HPDE6-E6E7 (cell line): Measurements from ENCODE around the gene CTSL.
"Not testable (repeated sequence)": the region's sequence is repeated elsewhere in the genome, so short reads cannot be mapped to it uniquely, and the experiment has no call there.

ENCODE experiments used
- DNase-seq: peaks from one replicate; pipeline ENCODE4 v3.0.0; 2011; ENCODE audit warnings: missing footprints; ENCODE audit errors: extremely low spot score

CTSL gene

DNA sequence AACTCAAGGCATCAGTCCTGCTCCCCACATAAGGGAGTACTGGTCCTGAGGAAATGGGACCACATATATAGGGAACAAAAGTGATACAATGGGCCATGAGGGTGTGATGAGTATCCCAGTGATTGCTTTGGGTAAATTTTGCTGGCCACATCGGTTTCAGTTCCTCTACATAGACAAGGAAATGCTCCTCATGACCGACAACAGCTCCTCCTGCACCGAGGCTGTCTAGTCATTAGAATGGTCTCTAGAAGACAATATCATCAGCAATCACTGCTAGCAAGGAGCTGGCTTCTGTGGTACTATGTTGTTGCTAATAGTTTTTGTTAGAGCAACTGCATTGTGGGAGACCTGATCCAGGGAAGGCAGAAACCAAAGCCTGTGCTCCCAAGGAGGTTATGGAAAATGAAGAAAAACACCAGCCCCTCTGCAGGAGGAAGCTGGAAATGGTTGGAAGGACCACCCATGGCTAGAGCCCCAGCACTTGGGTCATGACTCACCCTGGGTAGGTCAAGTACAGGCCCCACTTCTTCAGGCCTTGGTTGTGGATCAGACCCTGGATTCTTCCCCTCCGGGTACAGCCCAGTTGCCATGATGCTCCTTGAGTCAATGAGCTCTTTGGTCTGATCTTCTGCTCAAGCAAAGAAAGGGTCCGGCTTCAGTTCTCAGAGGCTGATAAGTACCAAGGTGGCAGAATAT is 3.4 kb upstream of the CTSL start:
- DNase-seq, result no peak

DNA sequence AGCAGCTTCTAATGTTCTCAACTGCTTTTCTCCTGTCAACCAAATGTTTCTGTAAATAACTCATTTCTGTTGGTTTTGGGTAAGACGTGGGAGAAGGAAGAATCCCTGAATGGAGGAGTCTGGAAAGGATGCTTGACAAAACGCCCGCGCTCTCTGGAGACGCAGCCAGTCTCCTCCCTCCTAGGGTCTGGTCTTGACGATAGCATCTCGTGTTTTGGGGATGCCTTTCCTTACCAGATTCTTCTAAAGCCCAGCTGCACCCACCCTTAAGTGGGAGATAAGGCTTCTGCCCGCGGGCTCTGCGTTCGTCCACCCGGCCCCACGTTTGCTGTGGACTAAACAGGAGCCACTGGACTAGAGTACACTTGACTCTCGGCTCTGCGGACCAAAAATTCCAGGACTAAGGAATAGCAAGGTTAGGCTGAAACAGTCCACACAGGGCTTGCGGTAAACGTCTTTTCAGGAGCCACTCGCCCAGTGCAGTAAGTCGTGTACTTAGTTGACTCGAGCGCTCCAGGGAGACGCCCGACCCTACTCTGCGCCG is 491 bp upstream of the CTSL start:
- no peak for DNase-seq

DNA sequence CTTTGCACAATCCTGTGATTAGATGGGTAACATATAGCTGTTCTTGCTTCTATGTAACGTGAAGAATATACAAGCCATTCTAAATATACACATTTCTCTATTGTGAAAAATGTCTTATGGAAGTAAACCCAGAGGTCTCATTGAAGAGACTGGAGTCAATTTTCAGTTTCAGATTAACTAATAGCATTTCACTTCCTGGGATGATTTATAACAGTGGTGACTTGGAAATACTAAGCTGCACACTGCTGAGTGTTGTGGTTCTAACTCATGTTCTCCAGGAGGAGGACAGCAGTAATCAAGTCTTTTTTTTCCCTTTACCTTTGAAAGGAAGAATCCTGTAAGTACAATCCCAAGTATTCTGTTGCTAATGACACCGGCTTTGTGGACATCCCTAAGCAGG is 3.3 kb downstream of the CTSL start:
- DNase-seq, result no peak

DNA sequence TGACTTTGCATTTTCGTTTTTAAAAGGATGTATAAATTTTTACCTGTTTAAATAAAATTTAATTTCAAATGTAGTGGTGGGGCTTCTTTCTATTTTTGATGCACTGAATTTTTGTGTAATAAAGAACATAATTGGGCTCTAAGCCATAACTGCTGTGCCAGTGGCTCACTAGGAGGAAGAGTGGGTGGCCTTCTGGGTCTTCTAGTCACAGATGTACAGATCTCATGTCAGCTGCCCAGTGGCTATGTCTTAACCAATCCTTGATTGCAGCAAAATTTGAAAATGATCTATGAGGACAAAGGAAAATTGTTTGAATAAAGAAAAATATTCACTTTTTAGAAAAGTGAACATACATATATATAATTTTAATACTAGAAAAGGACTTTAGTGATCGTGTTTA is 5.4 kb downstream of the CTSL start:
- DNase-seq, result no peak

DNA sequence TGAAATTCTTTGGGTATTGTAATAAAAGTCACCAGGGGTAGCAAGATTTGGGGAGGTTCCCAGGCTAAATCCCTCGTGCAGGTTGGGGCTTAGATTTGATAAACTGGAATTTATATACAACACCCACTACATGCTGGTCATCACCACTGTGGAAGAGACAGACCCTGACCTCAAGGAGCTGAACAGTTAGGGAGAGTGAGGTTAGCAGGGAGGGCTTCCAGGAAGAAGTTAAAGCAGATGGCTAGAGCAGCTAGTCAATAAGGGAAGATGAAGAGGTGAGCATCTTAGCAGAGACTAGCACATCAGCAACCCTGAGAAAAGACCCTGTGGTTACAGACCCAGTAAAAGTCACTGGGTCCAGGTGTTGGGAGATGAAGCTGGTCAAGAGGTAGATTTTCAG is 6.4 kb downstream of the CTSL start:
- no peak for DNase-seq

DNA sequence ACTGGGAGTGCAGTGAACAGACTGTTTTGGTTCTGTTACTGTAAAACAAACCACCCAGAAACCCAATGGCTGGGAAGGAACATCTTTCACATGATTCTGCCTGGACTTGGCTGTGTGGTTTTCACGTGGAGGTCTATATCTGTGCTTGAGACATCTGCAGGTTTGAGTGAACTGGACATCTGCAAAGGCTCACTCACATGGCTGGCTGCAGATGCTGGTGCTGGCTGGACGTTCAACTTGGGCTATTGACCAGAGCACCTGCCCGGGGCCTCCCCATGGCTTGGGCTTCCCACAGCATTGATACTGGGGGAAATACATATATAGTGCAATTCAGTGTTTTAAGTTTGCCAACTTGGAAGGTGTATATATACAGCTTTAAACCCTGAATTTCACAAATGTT is 6.8 kb downstream of the CTSL start:
- DNase-seq, result no peak

DNA sequence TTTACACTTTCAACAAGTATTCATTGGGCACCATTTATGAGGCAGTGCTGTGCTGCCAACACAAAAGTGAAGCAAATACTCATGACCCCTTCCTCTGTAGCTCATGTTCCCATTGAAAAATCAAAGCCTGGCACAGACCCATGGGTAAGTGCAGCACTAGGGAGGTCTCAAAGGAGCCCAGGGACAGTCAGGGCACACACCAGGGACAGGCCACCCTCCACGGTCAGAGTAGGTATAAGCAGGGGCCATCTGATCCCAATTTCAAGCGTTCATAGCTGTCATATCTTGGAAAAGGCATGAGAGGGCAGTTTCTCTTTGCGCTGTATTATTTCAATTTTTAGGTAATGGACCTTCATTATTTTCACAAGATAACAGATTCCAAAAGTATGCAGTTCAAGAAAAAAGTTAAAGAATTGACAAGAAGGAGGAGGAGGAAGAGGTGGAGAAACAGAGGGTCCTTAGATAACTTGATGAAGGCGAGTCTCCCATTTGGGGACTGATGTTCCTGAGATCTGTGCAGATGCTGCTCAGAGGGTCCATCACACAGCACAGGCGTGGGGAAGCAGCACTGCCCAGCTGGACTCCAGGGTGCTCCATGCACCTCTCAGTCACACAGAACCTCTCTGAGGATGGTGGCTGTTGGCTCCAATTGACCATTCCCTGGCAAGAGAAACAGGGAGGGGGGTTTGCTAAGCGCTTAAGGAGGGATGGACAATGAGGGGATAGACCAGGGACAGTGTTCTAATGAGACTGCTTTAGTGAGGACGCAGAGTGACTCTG is 7.5 kb downstream of the CTSL start:
- no peak for DNase-seq

DNA sequence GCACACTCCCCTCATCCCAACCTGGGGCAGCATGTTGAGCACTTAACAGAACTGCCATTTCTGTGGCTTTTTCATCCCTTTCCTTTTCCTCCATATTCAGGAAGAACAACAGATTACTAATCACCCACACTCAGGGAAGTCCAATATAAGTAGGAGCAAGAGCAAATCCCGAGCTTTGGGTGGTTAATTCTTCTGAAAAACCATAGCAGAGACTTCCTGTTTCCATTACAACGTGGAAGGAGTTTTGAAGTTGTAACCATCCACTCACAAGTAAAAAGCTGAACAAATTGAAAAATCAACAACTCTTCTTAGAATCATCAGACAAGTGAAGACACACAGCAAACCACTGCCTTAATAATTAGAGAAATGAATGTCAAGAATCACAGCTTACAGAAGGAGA is 8.2 kb downstream of the CTSL start:
- DNase-seq, result no peak

DNA sequence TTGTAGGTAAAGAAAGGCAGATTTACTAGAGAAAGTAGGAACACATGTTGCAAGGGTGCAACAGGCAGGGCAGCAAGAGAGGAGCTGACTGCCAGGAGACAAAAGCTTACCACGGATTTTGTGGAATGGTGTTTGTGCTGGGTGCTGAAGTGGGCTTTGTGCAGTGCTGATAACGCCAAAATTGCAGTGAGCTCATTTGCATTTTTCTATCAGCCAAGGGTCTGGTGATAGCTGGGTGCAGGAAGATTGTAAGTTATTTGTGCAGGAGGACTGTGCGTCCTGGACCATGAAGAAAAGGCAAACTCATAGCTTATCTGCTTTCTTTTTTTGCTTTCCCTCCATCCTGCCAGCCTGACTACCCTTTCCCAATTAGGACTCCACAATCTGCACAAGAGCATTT is 13.6 kb downstream of the CTSL start:
- DNase-seq, result no peak

DNA sequence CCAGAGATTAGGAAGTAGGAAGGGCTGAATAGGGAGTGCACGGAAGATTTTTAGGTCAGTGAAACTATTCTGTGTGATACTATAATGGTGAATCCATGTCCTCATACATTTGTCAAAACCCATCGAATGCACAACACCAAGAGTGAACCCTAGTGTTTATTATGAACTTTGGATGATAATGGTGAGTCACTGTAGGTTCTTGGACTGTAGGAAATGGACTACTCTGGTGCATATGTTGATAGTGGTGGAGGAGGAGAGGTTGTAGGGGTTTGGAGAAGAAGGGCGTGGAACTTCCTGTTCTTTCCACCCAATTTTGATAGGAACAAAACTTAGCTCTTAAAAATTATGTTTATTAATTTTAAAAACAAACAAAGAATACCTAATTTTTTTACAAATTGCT is 14.3 kb downstream of the CTSL start:
- no peak for DNase-seq

DNA sequence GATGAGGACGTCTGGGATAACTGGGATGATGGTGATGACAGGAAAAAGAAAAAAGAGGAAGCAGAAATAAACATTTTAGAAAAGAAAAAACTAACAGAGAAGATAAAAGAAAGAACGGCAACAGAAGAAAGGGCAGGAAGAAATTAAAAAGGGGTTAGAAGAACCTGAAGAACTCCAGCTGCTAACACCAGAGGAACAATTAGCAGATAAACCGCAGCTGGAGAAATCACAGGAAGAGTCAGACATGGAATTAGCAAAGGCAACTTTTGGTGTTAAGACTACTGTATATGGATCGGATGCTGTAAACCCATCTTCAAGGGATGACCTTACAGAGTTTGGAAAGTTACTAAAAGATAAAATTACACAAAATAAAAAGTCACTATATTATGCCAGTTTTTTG is 15.4 kb downstream of the CTSL start:
- no peak for DNase-seq

DNA sequence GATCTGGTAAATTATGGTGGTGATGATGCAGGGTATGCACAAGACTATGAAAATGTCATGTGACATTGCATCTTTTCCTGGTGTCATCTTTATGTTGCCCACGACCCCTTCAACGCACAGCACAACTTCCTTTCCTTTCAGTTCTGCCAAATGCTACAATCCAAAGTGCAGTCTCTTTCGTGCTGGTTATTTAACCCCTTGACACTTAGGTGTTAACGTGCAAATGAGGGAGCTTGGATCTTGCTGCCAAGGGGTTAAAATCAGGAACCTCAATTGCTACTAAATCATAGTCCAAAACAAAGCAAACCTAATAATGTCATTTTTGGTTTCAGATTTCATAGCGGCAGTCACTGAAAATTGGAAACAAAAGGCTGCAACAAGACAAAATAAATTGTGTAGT is 16.0 kb downstream of the CTSL start:
- DNase-seq, result no peak

DNA sequence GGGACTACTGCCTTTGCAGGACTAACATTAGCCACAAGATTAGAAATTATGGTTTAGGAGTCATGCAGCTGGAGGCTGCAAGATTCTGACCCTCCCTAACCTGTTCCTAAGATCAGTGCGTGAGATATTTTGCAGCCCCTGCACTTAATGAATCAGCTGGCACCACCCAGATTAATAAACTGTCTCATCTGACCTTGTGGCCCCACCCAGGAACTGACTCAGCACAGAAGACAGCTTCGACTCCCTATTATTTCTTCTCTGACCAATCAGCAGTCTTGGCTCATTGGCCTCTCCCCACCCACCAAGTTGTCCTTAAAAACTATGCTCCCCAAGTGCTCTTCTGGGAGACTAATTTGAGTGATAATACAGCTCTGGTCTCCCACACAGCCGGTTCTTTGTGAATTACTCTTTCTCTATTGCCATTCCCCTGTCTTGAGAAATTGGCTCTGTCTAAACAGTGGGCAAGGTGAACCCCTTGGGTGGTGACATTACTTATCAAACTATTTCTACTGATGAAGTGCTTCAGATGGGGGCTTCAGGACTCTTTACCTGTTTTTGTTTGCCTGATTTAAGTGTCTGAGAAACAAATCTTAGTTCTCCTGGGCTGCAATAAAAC is 17.0 kb downstream of the CTSL start:
- no peak for DNase-seq

DNA sequence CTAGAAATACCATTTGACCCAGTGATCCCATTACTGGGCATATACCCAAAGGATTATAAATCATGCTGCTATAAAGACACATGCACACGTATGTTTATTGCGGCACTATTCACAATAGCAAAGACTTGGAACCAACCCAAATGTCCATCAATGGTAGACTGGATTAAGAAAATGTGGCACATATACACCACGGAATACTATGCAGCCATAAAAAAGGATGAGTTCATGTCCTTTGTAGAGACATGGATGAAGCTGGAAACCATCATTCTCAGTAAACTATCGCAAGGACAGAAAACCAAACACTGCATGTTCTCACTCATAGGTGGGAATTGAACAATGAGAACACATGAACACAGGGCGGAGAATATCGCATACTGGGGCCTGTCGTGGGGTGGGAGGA is 18.3 kb downstream of the CTSL start:
- DNase-seq, result not testable (repeated sequence)

DNA sequence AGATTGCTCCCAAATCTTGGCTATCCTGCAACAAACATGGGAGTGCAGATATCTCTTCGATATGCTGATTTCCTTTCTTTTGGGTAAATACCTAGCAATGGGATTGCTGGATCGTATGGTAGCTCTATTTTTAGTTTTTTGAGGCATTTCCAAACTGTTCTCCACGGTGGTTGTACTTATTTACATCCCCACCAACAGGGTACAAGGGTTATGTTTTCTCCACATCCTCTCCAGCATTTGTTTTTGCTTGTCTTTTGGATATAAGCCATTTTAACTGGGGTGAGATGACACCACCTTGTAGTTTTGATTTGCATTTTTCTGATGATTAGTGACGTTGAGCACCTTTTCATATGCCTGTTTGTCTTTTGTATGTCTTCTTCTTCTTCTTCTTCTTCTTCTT is 20.3 kb downstream of the CTSL start:
- no peak for DNase-seq

DNA sequence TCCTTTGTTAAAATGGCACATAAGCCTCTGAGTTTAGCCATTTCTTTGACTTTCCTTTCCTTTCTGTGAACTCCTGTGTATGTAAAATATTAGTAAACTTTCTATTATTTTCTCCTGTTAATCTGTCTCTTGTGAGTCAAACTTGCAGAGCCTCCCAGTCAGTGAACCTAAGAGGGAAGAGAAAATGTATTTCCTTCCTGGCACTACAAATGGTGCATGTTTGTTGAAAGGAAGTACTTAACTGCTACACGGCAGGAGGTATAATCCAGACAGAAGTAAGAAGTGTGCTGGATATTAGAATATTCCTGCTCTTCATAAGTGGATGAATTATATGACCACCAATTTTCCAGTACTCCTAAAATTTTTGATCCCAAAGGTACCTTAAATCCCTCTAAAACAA is 23.0 kb downstream of the CTSL start:
- no peak for DNase-seq

DNA sequence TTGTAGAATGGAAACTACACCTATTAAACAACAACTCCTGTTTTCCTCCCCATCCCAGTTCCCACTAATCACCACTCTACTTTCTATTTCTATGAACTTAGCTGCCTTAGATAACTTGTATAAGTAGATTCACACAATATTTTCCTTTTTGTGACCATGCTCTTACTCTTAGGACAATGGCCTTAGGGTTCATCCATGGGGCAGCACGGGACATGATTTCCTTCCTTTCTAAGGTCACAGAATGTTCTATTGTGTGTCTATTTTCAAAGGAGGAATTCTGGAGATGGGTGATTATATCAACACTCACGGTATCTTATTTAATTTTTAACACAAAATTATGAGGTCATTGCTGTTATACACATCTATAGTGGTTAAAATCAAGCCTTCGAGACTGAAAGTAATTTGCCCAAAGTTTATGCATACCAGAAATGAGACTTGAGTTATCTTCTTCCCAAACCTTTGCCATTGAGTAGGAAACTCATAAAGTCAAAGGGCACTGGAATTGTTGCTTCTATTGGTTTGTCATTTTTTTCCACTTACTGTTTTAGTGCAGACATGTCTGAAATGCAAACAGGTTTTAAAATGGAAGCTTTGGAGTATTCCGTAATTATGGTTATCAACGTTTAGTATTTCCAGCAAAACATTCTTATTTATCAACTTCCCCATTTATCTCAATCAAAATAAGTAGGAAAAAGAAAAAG is 23.6 kb downstream of the CTSL start:
- no peak for DNase-seq

DNA sequence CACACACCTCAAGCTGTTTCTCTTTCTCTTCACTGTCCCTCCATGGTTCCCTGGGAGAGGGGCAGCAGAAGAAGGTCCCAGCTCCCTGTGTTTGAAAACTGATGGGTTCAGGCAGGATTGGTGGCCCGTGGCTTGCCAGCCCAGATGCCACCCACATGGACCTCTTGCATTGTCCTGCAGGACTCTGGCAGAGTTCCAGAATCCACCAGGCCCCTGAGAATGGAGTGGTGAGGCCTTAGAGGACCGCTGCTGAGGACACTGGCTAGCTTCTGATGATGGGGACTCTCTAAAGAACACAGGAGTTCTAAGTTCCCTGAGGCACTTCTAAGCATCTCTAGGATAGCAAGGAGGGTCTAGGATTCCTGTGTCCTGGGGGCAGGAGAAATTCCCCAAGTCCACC is 24.8 kb downstream of the CTSL start:
- DNase-seq, result no peak

DNA sequence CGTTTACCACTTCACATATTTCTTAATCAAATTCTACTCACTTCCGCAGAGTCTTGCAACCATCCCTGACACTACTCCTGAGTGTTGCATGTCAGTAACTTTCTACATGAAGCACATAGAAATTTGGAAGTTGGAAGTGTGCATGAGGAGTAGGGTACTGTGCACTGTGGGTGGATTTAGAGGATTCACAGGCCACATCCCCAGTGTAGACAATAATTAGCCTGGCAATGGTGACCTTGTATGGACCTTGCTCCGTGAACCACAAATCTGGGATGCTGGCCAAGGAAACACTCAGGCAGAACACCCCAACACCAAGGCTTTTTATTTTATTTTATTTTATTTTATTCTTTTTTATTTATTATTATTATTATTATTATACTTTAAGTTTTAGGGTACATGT is 25.5 kb downstream of the CTSL start:
- no peak for DNase-seq

DNA sequence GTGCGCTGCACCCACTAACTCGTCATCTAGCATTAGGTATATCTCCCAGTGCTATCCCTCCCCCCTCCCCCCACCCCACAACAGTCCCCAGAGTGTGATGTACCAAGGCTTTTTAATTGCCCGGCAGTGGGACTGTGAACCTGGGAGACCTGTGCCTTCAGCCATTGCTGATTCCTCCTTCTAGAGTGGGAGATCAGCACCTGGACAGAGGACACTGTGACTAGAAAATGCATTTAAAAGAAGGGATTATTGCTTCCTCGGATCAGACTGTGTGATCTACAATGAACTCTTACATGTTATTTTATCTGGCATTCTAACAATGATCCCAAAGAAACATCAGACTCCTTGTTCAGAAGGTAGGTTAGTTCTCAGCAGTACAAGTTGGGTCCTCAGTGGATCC is 25.9 kb downstream of the CTSL start:
- no peak for DNase-seq

DNA sequence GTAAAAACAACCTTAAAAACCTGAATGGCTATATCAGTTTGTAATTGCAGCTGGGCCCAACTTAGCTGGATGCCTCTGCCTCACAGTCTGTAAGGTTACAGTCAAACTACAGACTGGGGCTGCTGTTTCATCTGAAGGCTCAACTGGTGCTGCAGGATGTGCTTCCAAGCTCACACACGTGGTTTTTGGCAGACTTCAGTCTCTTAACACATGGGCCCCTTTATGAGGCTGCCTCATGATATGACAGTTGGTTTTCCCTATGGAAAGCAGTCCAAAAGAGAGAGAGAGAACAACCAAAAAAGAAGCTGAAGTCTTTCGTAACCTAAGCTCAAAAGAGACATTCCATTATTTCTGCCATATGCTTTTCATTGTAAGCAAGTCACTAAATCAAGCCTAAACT is 27.4 kb downstream of the CTSL start:
- DNase-seq, result no peak

DNA sequence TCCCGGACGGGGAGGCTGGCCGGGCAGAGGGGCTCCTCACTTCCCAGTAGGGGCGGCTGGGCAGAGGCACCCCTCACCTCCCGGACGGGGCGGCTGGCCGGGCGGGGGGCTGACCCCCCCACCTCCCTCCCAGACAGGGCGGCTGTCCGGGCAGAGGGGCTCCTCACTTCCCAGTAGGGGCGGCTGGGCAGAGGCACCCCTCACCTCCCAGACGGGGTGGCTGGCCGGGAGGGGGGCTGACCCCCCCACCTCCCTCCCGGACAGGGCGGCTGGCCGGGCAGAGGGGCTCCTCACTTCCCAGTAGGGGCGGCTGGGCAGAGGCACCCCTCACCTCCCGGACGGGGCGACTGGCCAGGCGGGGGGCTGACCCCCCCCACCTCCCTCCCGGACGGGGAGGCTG is 32.4 kb downstream of the CTSL start:
- not testable (repeated sequence) for DNase-seq
